H9 (cell line): ENCODE measurements around the gene SPHK2. TPM values are rescaled to one million over a fixed set of nuclear protein-coding genes. Genes with fewer than 3 reads are reported as not detected.
A peak's percentile ranks its signal among the peaks of the same experiment; 100 is the strongest.

ENCODE experiments used
- DNase-seq: peaks from one replicate; pipeline ENCODE4 v3.0.0-alpha.2; 2017
- H2AFZ ChIP-seq: one replicate; pipeline ENCODE4 v1.6.1; 2013; ENCODE audit warnings: mild to moderate bottlenecking, low read length, control low read depth, moderate library complexity
- H2AK5ac ChIP-seq: 2 replicates; pipeline ENCODE4 v1.6.1; 2013; ENCODE audit warnings: low read length, control low read depth, mixed read lengths; ENCODE audit not compliant: insufficient read length
- H2BK120ac ChIP-seq: one replicate; pipeline ENCODE4 v1.6.1; 2013; ENCODE audit warnings: low read depth, mild to moderate bottlenecking, low read length, control low read depth, inconsistent platforms; ENCODE audit not compliant: poor library complexity, severe bottlenecking
- H2BK12ac ChIP-seq: 2 replicates; pipeline ENCODE4 v1.6.1; 2013; ENCODE audit warnings: low read length, control low read depth, mixed read lengths, low read depth; ENCODE audit not compliant: insufficient read length
- H2BK15ac ChIP-seq: 2 replicates; pipeline ENCODE4 v1.6.1; 2013; ENCODE audit warnings: low read depth, low read length, control low read depth
- H2BK20ac ChIP-seq: one replicate; pipeline ENCODE4 v1.6.1; 2013; ENCODE audit warnings: low read depth, mild to moderate bottlenecking, low read length, control low read depth, inconsistent platforms; ENCODE audit not compliant: poor library complexity, severe bottlenecking
- H2BK5ac ChIP-seq: 2 replicates; pipeline ENCODE4 v1.6.1; 2013; ENCODE audit warnings: low read length, control low read depth, mixed read lengths; ENCODE audit not compliant: insufficient read length
- H3K14ac ChIP-seq: 2 replicates; pipeline ENCODE4 v1.6.1; 2013; ENCODE audit warnings: low read length, control low read depth; ENCODE audit not compliant: insufficient read depth
- H3K18ac ChIP-seq: 2 replicates; pipeline ENCODE4 v1.6.1; 2013; ENCODE audit warnings: low read depth, mild to moderate bottlenecking, mixed read lengths, low read length, control low read depth; ENCODE audit not compliant: insufficient read length
- H3K23ac ChIP-seq: 2 replicates; pipeline ENCODE4 v1.6.1; 2013; ENCODE audit warnings: low read length, control low read depth, mixed read lengths, low read depth; ENCODE audit not compliant: insufficient read length
- H3K23me2 ChIP-seq: 2 replicates; pipeline ENCODE4 v1.6.1; 2013; ENCODE audit warnings: low read depth, mild to moderate bottlenecking, mixed read lengths, low read length, control low read depth; ENCODE audit not compliant: insufficient read length, poor library complexity, severe bottlenecking
- H3K27ac ChIP-seq: 2 replicates; pipeline ENCODE4 v1.5.1; 2013; ENCODE audit warnings: low read length, control low read depth, mixed read lengths, low read depth; ENCODE audit not compliant: insufficient read length
- H3K27me3 ChIP-seq: 2 replicates; pipeline ENCODE4 v1.6.1; 2013; ENCODE audit warnings: low read length, control low read depth, inconsistent platforms; ENCODE audit not compliant: insufficient read depth
- H3K4ac ChIP-seq: 2 replicates; pipeline ENCODE4 v1.6.1; 2013; ENCODE audit warnings: low read depth, mild to moderate bottlenecking, control low read depth, inconsistent platforms, low read length, moderate library complexity
- H3K4me1 ChIP-seq: 2 replicates; pipeline ENCODE4 v1.6.1; 2013; ENCODE audit warnings: low read length, control low read depth, inconsistent platforms; ENCODE audit not compliant: insufficient read depth
- H3K4me2 ChIP-seq: 2 replicates; pipeline ENCODE4 v1.6.1; 2013; ENCODE audit warnings: low read length, control low read depth, mixed read lengths; ENCODE audit not compliant: insufficient read length, insufficient read depth
- H3K56ac ChIP-seq: 2 replicates; pipeline ENCODE4 v1.6.1; 2013; ENCODE audit warnings: low read depth, mild to moderate bottlenecking, mixed read lengths, low read length, control low read depth; ENCODE audit not compliant: insufficient read length
- H3K79me1 ChIP-seq: 2 replicates; pipeline ENCODE4 v1.6.1; 2013; ENCODE audit warnings: low read depth, mild to moderate bottlenecking, moderate library complexity, low read length, control low read depth, inconsistent platforms; ENCODE audit not compliant: insufficient read depth, poor library complexity, severe bottlenecking
- H3K79me2 ChIP-seq: 2 replicates; pipeline ENCODE4 v1.6.1; 2013; ENCODE audit warnings: low read length, control low read depth, inconsistent platforms; ENCODE audit not compliant: insufficient read depth
- H3K9ac ChIP-seq: 2 replicates; pipeline ENCODE4 v1.6.1; 2013; ENCODE audit warnings: low read length, control low read depth, mixed read lengths; ENCODE audit not compliant: insufficient read length; ENCODE audit errors: extremely low read depth
- H3K9me3 ChIP-seq: one replicate; pipeline ENCODE4 v1.6.1; 2013; ENCODE audit warnings: low read depth, low read length, inconsistent platforms; ENCODE audit not compliant: control insufficient read depth
- H3T11ph ChIP-seq: one replicate; pipeline ENCODE4 v1.6.1; 2013; ENCODE audit warnings: mild to moderate bottlenecking, low read length, control low read depth, inconsistent platforms
- H4K20me1 ChIP-seq: one replicate; pipeline ENCODE4 v1.6.1; 2013; ENCODE audit not compliant: control insufficient read depth, insufficient read length, insufficient read depth
- H4K5ac ChIP-seq: 2 replicates; pipeline ENCODE4 v1.6.1; 2013; ENCODE audit warnings: low read depth, mild to moderate bottlenecking, mixed read lengths, low read length, control low read depth; ENCODE audit not compliant: insufficient read length
- H4K8ac ChIP-seq: replicated peaks from 2 replicates; pipeline ENCODE4 v1.6.1; 2013; ENCODE audit warnings: low read length, control low read depth, mixed read lengths, low read depth; ENCODE audit not compliant: insufficient read length
- H4K91ac ChIP-seq: 2 replicates; pipeline ENCODE4 v1.6.1; 2013; ENCODE audit warnings: low read depth, mild to moderate bottlenecking, moderate library complexity, mixed read lengths, low read length, control low read depth; ENCODE audit not compliant: insufficient read length
- H3K27ac Mint-ChIP-seq, 3 experiments: 2 replicates in 2 of 3; 3 replicates in 1 of 3; pipeline ENCODE4 v1.8.0; 2020 to 2021; ENCODE audit warnings: mixed read lengths in 3 of 3, mild to moderate bottlenecking in 1 of 3, moderate library complexity in 1 of 3
- H3K27me3 Mint-ChIP-seq: 2 replicates; pipeline ENCODE4 v1.8.0; 2021; ENCODE audit warnings: low read depth, mild to moderate bottlenecking, moderate library complexity, mixed read lengths
- H3K36me3 Mint-ChIP-seq, 3 experiments: 2 replicates in 2 of 3; 3 replicates in 1 of 3; pipeline ENCODE4 v1.8.0; 2020 to 2021; ENCODE audit warnings: low read depth in 3 of 3, mixed read lengths in 3 of 3; ENCODE audit not compliant: insufficient read depth in 1 of 3
- H3K4me1 Mint-ChIP-seq, 2 experiments: 2 replicates each; pipeline ENCODE4 v1.8.0; 2020; ENCODE audit warnings: mixed read lengths in 2 of 2
- H3K4me3 Mint-ChIP-seq, 2 experiments: 2 replicates in 1 of 2; 3 replicates in 1 of 2; pipeline ENCODE4 v1.8.0; 2020 to 2021; ENCODE audit warnings: mild to moderate bottlenecking in 2 of 2, mixed read lengths in 2 of 2, moderate library complexity in 1 of 2
- H3K9me3 Mint-ChIP-seq, 2 experiments: 2 replicates in 1 of 2; 3 replicates in 1 of 2; pipeline ENCODE4 v1.8.0; 2020; ENCODE audit warnings: mild to moderate bottlenecking in 2 of 2, mixed read lengths in 2 of 2, moderate library complexity in 1 of 2
- WGBS: extraction: QIAGEN DNeasy Blood & Tissue Kit; methylation state at CpG from one replicate; pipeline ENCODE4 v1.1.7; 2013; ENCODE audit warnings: missing lambda C conversion rate, low lambda C conversion rate, mixed read lengths; ENCODE audit not compliant: insufficient read length; ENCODE audit errors: extremely low coverage; 5-methylcytosine and 5-hydroxymethylcytosine counted together
- total RNA-seq: library from RNA; stranded (reverse); gene quantifications from 2 replicates; pipeline ENCODE4 v1.2.1, GENCODE V29; 2021
- TF ChIP-seq, protein P1 (sequence below): fragments of 200-600 bp; sonication (generic); conservative IDR thresholded peaks from 3 replicates; pipeline ENCODE4 v1.8.0; 2021; ENCODE audit warnings: antibody characterized with exemption, mild to moderate bottlenecking

Gene SPHK2
- total RNA-seq, 1 experiment from 2014 or later: 57.2 TPM

DNA sequence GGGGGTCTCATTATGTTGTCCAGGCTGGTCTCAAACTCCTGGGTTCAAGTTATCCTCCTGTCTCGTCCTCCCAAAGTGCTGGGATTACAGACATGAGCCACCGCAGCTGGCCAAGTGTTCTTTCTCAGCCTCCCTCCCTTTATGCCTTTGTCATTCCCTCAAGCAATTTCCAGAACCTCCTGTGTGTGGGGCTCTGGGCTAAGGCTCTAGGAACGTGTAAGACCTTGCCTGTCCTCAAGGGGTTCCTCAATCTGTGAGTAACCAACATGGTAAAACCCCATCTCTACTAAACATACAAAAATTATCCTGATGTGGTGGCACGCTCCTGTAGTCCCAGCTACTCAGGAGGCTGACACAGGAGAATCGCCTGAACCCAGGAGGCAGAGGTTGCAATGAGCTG lies 28.3 kb upstream of the SPHK2 start:
- Mint-ChIP-seq H3K4me1 (peaks cover 7 to 8% of the 10 kb centered on the region in 2 experiments; a peak in 3 of 4 replicates), H3K27ac (no peak overlapping the region), H3K4me3 (0 out of 5 replicates have a peak overlapping the region, but pooled peaks of 1 of the 2 experiments have one; percentile 26), H3K27me3 (peaks cover 41% of the 10 kb centered on the region), H3K36me3 (no peaks in the 10 kb centered on the region), H3K9me3 (no peaks in the 10 kb centered on the region; a peak in 1 of 5 replicates)
- Histone ChIP-seq H2BK120ac (no peak overlapping the region), H2AK5ac (no peak overlapping the region), H2BK5ac (no peak overlapping the region), H3K27me3 (no peaks in the 10 kb centered on the region), H3K14ac (no peak overlapping the region; the same call in 1 of the 2 replicates), H4K5ac (no peak overlapping the region), H3K56ac (no peak overlapping the region), H4K91ac (no peak overlapping the region), H3K23me2 (peaks cover 9% of the 10 kb centered on the region), H3K4ac (no peak overlapping the region), H3K9me3 (no peaks in the 10 kb centered on the region), H3T11ph (no peak overlapping the region), H2BK15ac (no peak overlapping the region), H3K4me1 (no peaks in the 10 kb centered on the region), H4K20me1 (no peaks in the 10 kb centered on the region), H4K8ac (no peak overlapping the region), H3K27ac (no peak overlapping the region), H2BK20ac (no peak overlapping the region), H3K18ac (no peak overlapping the region), H3K23ac (no peak overlapping the region), H2BK12ac (no peak overlapping the region), H3K79me1 (no peaks in the 10 kb centered on the region), H2AFZ (no peak overlapping the region), H3K9ac (no peak overlapping the region), H3K79me2 (no peaks in the 10 kb centered on the region), H3K4me2 (no peak overlapping the region)
- TF ChIP-seq, protein P1, sequence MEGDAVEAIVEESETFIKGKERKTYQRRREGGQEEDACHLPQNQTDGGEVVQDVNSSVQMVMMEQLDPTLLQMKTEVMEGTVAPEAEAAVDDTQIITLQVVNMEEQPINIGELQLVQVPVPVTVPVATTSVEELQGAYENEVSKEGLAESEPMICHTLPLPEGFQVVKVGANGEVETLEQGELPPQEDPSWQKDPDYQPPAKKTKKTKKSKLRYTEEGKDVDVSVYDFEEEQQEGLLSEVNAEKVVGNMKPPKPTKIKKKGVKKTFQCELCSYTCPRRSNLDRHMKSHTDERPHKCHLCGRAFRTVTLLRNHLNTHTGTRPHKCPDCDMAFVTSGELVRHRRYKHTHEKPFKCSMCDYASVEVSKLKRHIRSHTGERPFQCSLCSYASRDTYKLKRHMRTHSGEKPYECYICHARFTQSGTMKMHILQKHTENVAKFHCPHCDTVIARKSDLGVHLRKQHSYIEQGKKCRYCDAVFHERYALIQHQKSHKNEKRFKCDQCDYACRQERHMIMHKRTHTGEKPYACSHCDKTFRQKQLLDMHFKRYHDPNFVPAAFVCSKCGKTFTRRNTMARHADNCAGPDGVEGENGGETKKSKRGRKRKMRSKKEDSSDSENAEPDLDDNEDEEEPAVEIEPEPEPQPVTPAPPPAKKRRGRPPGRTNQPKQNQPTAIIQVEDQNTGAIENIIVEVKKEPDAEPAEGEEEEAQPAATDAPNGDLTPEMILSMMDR: peak; percentile 40
- DNase-seq: no peak
- no CpG with 5 or more reads among the region's 5 CpGs for WGBS
